Tibial artery (tissue), 4 donors: ENCODE results near the gene USP6NL.

Experiments used
- DNase-seq, 2 donors: peaks; one replicate each; pipeline ENCODE4 v3.0.0-alpha.2; 2019
- H3K27ac ChIP-seq, 2 donors: fragments of 200-600 bp; sonication (generic) in 1 of 2; 1 replicate in 1 of 2; 2 replicates in 1 of 2; pipeline ENCODE4 v1.5.1; 2018 to 2019; ENCODE audit warnings: mild to moderate bottlenecking in 1 of 2
- H3K27me3 ChIP-seq, 2 donors: fragments of 200-600 bp; sonication (generic) in 1 of 2; one replicate each; pipeline versions ENCODE4 v1.5.1 to v1.6.0; 2016 to 2019
- H3K36me3 ChIP-seq, 3 donors: fragments of 200-600 bp; sonication (generic) in 2 of 3; one replicate each; pipeline ENCODE4 v1.5.1; 2016 to 2019; ENCODE audit warnings: mild to moderate bottlenecking in 2 of 3
- H3K4me1 ChIP-seq, 4 donors: fragments of 200-600 bp; sonication (generic) in 2 of 4; 1 replicate in 3 of 4; 2 replicates in 1 of 4; pipeline ENCODE4 v1.5.1; 2016 to 2019
- H3K4me3 ChIP-seq, 2 donors: fragments of 200-600 bp; sonication (generic) in 1 of 2; 1 replicate in 1 of 2; 2 replicates in 1 of 2; pipeline ENCODE4 v1.5.1; 2018 to 2019; ENCODE audit warnings: mild to moderate bottlenecking in 2 of 2
- H3K9me3 ChIP-seq, 3 donors: fragments of 200-600 bp; sonication (generic) in 1 of 3; one replicate each; pipeline ENCODE4 v1.5.1; 2016 to 2019
- CTCF ChIP-seq, 2 experiments: fragments of 200-600 bp in 1 of 2; fragments of 450-650 bp in 1 of 2; IDR thresholded peaks; one replicate each; pipeline ENCODE4 v1.5.1; 2017 to 2019; ENCODE audit warnings: antibody characterized with exemption in 2 of 2, mild to moderate bottlenecking in 1 of 2, moderate library complexity in 1 of 2
- intact Hi-C: fragments of 100-400 bp; cut with DNase I; formaldehyde crosslinking; loops from one replicate; pipeline ENCODE4 v1.15.0; 2023; ENCODE audit warnings: low total_unique reads

USP6NL gene

GRCh38 chr10:11589738-11590137, 21.7 kb downstream of the USP6NL start:
- Histone ChIP-seq H3K9me3 (no peaks in the 10 kb centered on the region), H3K4me1 (no peaks in the 10 kb centered on the region), H3K27ac (no peak overlapping the region), H3K36me3 (no peaks in the 10 kb centered on the region), H3K27me3 (no peaks in the 10 kb centered on the region), H3K4me3 (no peak overlapping the region)
- intact Hi-C loops, result no loop called here
- DNase-seq, result no peak
- no peak for TF ChIP-seq CTCF (IDR thresholded peaks at IDR 0.05)

- intact Hi-C loops, result no loop called here
Observed at GRCh38 chr10:11588873-11589574, 22.4 kb downstream of the USP6NL start.

GRCh38 chr10:11587722-11588259, 23.7 kb downstream of the USP6NL start:
- H3K27me3 ChIP-seq, result no peaks in the 10 kb centered on the region
- H3K36me3 ChIP-seq, result no peaks in the 10 kb centered on the region
- no peaks in the 10 kb centered on the region for H3K4me1 ChIP-seq
- intact Hi-C loops, result no loop called here
- no peak for TF ChIP-seq CTCF (IDR thresholded peaks at IDR 0.05)
- no peak overlapping the region for H3K4me3 ChIP-seq
- no peaks in the 10 kb centered on the region for H3K9me3 ChIP-seq
- H3K27ac ChIP-seq, result no peak overlapping the region
- no peak for DNase-seq

More at GRCh38 chr10:11588873-11589574, 22.4 kb downstream of the USP6NL start:
- no peaks in the 10 kb centered on the region for H3K27me3 ChIP-seq
- H3K4me3 ChIP-seq, result no peak overlapping the region
- TF ChIP-seq CTCF (IDR thresholded peaks at IDR 0.05), result no peak
- no peak overlapping the region for H3K27ac ChIP-seq
- no peaks in the 10 kb centered on the region for H3K4me1 ChIP-seq
- no peak for DNase-seq
- H3K9me3 ChIP-seq, result no peaks in the 10 kb centered on the region
- no peaks in the 10 kb centered on the region for H3K36me3 ChIP-seq

- Histone ChIP-seq H3K27me3 (no peaks in the 10 kb centered on the region), H3K36me3 (no peaks in the 10 kb centered on the region), H3K27ac (no peak overlapping the region), H3K4me1 (no peaks in the 10 kb centered on the region), H3K4me3 (no peak overlapping the region), H3K9me3 (no peaks in the 10 kb centered on the region)
- DNase-seq, result no peak
- intact Hi-C loops, result no loop called here
- TF ChIP-seq CTCF (IDR thresholded peaks at IDR 0.05), result no peak
Observed at GRCh38 chr10:11586170-11586569, 25.3 kb downstream of the USP6NL start.

GRCh38 chr10:11581213-11581612, 30.2 kb downstream of the USP6NL start:
- Histone ChIP-seq H3K4me3 (no peak overlapping the region), H3K27ac (no peak overlapping the region), H3K36me3 (no peaks in the 10 kb centered on the region), H3K27me3 (no peaks in the 10 kb centered on the region), H3K4me1 (no peaks in the 10 kb centered on the region), H3K9me3 (no peaks in the 10 kb centered on the region)
- intact Hi-C loops, result no loop called here
- TF ChIP-seq CTCF (IDR thresholded peaks at IDR 0.05), result no peak
- no peak for DNase-seq
